GM21529 (cell line): ENCODE results near the gene ANKRD13B.

Source experiments
- ATAC-seq: cut with Tn5 transposase; IDR thresholded peaks from one replicate; pipeline ENCODE4 v1.9.1; 2021; ENCODE audit not compliant: unreplicated experiment

Gene ANKRD13B

DNA sequence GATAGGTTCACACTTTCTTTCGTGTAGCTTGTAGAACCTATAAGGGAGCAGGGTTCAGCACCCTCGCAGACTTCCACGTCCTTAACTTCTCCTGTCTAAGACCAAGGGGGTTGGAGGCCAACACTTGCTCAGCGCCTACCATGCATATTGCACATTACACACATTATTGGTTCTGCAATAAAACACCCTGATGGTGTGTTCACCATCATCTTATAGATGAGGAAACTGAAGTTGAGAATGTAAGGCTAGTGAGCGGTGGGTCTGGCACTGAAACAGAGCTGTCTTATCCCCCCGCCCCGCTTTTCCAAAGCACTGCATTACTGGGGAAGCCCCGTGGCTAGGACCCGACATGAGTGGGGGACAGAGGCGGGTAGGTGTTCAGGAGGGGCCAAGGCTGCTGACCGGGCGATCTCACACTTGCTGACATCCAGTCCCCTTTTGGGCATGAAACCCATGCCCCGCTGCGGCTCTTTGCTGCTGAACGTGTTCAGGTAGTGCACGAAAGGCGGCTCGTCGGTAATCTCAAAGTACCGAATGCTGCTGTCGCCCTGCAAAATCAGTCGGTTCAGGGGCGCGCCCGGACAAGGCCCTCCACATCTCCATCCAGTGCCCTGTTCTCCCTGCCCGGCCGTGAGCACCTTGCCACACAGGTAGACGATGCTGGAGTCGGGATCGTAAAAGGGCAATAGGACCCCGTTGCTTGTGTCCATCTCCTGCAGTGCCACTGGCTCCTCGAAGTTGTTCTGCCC, 23.5 kb downstream of the ANKRD13B start:
- ATAC-seq, result no peak

DNA sequence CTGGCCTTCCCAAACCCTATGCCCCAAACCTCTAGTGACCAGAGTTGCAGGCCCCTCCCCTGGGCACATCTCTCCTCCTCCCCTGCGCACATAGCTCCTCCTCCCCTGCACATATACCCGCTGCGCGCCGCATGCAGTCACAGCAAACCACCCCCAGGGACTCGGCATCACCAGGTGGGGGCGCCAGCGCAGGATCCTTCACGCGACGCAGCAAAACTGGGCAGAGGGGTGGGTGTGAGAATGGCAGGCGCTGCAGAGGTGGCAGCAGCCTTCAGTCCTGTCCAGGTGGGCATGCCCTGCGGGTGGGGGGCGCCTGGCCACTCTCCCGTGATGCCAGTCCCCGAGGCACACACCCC, 24.2 kb downstream of the ANKRD13B start:
- peak; percentile 51 for ATAC-seq

DNA sequence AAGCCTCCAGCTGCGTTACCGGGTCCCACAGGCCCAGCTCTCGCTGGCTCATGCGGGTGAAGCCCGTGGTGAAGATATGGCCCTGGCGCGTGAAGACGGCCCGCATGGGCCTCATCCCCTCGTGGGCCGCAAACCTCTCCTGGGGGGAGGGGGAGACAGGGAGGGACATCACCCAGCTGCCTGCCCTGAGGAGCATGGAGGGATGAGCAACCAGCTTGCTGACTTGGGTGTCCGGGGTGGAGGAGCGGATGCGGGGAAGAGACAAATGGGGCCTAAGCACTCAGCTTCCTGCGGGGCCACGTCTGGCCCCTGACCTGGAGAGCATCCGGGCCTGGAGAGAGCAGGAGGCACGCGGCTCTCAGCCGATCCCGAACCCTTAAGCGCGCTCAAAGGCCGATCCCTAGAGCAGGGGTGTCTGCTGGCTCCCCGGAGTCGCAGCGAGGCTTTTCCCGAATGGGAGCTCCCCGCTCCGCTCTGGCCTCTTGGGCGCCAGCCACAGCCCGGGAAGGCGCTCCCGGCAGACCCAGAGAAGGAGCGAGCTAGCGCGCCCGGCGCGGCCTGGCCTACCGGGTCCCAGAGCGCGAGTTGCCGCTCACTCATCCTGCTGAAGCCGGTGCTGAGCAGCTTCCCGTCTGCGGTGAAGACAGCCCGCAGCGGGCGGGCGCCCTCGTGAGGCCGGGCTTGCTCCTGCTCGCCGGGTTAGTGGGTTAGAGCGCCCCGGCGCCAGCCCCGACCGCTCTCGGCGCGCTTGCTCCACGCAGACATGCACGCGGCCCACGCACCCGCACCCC, 24.7 kb downstream of the ANKRD13B start:
- ATAC-seq, result peak; percentile 35

DNA sequence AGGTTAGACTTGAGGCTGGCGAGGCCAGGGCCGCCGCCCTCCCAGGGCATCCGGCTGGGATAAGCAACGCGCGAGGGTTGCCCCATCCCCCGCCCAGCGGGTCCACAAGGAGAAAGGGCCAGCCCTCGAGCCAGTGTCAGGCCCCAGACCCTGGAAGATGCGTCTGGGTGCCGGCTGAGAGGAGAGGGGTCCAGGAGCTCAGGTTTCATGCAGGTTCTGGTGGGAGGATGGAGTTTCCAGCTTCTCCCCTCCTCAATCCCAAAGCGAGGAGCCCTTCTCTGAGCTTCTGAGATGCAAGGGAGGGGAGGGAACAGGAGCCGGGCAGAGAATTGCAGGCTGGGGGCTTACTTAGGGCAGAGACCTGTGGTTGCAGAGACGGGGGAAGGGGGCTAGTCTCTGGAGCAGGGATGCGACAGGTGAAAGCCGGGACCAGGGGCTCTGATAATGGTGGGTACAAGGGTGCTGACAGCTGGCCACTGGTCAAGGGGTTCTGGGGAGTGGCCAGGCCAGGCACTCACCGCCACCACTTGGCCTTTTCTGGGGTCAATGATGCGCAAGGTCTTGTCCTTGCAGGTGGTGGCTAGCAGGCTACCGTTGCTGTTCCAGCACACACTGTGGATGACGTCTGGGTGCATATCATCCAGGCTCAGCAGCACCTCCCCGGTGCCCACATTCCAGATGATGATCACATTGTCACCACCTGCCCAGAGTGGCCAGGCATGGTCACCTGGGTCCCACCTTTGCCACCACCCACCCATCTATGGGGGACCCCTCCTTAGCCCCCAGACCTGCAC, 25.5 kb downstream of the ANKRD13B start:
- no peak for ATAC-seq

DNA sequence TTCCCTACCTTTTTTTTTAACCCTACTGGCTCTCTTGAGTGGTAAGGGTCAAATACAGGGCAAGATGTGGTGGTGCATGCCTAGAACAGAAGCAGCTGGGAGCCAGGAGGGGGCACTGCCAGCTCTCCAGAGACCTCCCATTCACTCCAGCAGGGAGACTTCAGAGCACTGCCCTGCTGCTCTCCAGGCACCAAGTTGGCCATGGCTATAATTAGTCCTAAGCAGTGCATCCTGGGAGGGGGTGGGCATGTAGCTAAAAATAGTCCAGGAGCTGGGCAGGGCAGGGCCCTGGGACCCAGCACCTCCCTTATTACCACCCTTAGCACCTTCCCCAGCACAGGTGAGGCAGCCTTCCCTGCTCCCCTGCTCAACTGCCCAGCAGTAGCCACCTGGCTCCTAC, 26.3 kb downstream of the ANKRD13B start:
- no peak for ATAC-seq

DNA sequence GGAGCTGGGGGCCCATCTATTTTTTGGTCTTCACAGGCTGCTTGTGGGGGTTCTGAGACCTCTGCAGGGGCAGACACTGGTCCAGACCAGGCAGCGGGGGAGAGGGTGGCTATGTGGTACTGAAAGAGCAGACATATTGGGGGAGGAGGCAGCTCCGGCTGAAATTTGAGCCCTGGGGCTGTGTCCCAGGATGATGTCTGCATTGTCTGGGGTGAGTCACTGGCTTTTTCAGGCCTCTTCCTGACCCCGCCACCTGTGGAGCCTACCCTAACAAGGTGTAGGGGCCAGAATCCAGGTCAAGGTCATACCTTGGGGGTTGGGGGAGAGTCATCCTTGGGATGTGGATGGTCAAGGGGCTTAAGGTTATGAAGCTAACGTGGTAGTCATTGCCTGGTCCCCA, 27.3 kb downstream of the ANKRD13B start:
- no peak for ATAC-seq

DNA sequence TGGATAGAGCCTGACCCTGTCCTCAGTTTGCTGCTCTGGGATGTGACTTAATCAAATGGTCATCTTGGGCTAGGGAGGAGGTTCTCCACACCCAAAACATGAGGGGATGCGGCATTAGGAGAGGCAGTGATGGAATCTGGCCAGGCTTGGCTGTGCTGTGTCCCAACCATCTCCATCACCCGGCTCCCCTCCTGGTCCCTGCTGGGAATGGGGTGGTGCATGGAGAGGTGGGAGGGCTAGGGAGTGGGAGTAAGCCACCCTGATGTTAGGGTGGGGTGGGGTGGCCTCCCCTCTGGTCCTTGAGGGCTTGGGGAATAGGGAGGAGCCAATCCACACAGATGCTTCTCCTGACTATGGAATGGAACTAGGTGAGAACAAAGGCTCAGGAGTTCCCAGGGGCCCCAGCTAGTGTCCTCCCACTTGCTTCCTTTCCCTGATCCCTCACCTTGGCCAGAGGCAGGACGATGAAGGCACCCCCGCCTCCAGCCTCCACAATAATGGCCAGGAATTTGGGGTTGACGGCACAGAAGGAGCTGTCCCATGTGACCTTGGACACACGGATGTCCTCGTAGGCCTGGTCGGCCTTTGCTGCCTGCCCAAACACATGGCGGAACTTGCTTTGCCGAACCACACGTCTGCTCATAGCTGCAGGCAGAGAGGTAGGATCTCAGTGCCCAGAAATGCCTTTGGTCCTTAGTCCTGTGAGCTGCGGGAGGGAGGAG, 28.0 kb downstream of the ANKRD13B start:
- no peak for ATAC-seq

DNA sequence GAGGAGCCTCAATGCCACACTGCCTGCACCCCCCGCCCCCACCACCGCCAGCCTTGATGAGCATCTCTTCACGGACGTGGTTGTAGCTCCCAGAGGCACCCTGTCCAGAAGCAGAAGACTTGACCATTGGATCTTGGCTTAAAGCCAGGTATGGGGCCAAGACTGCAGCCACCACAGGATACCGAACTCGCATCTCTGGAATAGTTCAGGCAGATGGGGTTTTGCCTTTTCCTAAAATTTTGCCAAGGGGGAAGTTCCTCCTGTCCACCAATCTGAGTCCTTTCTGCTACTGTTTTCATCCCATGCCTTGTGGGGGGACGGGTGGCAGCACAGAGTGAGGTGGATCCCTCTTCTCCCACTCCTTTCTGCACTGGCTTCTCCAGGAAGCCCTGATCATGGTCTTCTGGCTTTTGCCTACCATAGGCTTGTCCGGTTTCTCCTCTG, 28.8 kb downstream of the ANKRD13B start:
- no peak for ATAC-seq

DNA sequence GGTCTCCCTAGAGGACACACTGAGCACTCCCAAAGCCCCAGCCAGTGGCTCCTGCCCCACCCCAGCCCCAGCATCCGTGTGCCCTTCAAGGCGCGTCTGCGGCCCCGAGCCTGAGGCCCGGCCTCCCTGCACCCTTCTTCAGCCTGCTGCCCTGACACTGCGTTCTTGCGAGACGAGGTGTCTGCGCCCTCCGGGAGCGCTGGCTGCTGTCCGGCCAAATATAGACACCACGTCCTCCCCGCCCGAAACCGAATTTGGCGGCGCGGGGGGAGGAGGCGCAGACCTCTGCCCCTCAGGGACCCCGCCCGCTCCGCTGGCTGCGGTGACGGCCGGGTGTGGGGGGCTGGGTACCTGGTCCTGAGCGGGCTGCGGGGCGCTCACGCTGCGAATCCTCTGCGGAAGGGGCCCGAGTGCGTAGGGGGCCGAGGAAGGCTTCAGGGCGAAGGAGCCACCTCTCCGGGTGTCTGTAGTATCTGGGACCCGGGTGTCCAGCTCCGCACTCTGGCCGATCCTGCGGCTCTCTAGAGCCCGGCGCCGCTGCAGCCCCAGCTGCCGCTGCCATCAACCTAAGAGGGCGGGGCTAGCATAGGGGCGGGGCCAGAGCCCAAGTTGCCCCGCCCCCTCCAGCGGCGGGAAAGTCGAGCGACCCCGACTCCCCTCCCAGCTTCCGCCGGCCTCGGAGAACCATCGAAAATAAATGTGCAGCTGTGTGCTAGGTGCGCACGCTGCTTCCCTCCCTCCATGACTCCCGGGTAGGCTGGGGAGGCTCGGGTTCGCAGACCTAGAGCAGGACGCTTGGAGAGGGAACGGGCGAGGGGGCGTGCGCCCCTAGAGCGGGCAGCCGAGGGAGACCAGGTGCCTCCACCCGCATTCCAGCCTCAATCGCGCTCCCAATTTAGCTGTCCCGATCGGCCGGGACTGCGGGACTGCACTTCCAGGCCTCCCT, 29.7 kb downstream of the ANKRD13B start, which contains the start of gene CORO6:
Gene CORO6, minus strand, starts transcription at position 576 of the 946 bp plus-strand sequence. CDS start 1,491 bp downstream, outside the sequence.
- peak; percentile 57 for ATAC-seq

DNA sequence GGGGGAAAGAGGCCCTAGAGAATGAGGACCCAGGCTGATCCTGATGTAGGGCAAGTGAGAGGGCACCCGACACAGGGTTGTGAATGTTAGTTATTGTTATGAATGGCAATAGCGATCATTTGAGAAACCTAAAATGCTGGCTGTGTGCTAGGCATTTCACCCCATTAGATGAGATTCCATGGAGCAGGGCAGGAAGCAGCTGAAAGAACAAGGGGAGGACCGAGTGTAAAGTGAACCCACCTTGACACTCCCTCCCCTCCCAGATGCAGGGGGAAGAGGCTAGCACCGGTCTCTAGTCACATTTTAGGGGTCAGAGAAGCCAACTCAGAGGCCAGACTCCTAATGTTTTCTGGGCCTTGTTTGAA, 30.3 kb downstream of the ANKRD13B start:
- no peak for ATAC-seq

DNA sequence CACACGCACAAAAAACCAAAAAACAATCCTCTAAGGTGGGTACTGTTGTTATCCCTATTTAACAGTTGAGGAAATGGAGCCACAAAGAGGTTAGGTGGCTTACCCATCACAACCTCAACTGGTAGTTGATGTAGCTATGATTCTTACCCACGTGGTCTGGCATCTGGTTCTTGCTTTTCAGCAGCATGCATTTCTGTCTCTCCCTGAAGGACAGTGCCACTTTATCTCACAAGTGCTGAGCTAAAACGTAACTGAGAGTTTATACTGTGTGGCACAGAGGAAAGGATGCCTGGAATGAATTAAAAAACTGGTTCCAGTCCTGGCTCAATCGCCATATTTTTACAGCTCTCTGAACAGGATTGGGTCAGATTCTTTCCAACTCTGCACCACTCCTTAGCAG, 31.7 kb downstream of the ANKRD13B start:
- ATAC-seq, result no peak

DNA sequence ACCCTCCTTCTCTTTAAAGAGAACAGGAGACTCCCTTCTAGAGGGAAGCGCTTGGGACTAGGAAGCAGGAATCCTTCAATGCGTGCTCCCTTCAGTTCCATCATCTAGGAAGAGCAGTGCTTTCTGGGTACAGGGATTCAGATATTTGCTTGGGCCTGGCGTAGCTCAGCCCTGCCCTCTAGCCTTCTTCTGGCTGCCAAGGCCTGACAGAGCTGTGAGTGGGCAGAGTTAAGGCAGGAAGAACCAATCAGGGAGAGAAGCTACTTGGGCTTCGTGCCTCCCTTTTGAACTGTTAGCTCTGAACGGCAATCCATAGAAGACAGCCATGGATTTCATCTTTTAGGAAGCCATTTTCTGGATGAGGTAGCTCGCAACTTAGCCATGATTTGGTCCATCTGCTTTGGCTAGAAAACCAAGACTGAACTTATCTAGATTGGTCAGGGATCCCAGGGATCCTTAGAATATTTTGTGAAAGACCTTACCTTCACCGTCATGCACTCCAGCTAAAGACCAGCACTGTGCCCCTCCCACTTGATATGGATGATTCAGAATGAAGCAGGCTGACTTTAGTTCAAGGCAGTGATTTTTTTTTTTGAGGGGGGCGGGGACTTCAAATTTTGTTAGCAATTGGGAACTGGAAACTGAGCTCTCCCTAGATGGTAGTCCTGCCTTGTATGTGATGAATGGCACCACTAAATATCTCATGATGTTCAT, 32.3 kb downstream of the ANKRD13B start:
- ATAC-seq, result no peak

DNA sequence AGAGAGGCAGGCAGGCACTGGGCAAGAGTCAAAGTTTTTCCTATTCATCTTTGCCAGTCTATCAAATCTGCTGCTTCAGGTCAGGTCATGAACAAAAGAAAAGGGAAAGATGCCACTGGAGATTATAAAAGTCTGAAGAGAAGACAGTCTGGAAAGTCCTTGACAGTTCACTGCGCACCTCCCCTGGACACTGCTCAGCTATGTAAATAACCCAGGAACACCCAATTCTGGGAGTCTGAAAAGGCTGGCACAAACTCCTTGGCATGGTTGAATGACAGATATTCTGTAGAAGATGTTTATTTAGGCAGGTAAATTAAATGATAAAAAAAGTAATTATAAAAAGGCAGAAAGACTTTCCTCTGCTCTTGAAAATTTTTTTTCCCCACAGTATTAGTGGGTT, 35.0 kb downstream of the ANKRD13B start:
- no peak for ATAC-seq

DNA sequence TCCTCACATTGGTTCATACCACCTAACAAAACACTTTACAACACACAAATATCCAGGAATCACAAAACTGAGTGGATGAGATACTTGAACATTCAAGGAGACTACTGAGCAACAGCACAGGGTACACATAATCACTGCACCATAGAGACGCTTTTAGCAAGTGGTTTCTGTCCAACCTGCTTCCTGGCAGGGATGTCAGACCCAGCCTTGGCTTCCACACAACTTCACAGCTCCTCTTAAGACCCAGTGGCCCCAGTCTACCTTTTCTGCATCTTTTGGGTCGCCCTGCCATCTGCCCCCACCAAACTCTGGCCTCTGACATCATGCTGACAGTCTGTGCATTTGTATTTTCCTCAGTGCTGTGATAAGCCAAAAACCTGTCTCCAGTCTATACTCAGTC, 35.7 kb downstream of the ANKRD13B start:
- ATAC-seq, result no peak

DNA sequence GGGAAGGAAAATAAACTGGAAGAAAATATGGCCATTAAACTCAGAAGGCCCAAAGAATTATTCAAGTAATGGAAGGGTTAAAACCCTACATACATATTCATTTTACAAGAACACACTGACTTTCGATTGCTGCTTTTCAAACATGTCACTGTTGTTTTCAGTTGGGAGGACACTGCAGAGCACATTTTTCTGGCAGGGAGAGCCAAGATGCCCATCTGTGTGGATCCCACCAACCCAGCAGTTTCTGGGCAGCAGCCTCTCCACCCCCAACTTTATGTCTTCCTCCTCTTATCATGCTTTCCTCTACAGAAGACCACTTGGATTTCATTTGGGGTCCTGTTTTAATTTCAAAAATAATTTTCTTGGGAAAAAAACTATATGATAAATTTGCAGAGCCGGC, 36.9 kb downstream of the ANKRD13B start:
- ATAC-seq, result no peak

DNA sequence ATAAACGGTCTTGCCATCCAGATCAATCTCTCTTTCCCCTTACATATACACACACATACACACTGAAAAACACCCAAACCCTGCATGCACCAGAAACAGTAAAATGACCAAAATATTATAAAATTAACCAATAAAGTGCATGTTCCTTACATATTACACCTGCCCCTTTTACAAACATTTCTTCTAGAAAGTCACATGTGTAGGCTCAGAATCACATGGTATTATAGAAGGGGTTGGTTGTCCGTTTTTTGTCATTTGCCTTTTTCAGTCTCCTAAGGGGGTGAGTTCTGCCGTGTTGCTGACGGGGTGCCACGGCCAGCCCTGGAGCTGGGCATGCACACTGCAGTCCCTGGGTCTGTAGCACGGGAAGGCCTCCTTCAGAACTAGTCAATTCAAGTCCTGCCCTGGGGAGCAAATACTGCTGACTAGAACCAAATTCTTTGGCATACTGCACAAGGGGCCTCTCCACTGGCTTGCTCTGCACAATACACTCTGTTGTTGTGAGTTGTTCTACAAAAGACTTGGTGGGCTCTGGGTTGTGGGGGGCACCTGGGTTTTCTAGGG, 37.8 kb downstream of the ANKRD13B start:
- ATAC-seq, result no peak

DNA sequence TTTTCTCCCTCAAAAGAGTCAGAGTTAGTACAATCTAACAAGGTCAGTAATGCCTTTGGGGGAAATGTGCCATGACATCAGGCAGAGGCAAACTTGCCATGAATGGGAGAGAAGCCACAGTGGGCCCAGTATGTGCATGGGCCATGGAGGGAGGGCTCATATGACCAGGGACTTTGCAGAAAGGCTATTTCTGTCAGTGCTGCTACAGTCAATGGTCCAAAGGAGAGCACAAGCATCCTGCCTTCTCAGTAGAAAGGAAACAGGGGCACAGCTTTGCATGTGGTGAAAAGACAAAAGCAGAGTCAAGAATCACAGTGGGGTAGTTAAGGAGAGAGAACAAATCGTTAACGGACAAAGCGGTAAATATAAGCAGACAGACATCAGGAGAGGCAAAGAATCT, 41.0 kb downstream of the ANKRD13B start:
- ATAC-seq, result no peak

DNA sequence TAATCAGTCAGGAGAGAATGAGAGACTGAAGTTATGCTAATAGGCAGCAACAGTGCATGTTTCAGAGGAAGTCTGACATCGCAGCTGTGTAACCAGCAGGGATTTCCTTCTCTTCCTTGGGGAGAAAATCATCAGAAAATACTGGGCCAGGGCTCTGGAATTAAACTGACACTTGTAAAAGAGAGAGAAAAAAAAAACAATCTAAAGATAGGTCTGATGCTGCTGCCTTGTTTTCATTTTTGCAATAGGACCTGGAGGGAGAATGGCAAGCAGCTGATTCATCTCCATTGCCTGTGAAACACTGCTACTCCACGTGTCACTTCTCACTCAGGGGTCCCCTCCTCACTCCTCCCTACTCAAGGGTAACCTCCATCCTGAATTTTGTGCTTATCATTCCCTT, 47.5 kb downstream of the ANKRD13B start:
- no peak for ATAC-seq
